Hepatic stellate cell (primary cell): Measurements from ENCODE around the gene ZCCHC7.
"Not testable (repeated sequence)": the region's sequence is repeated elsewhere in the genome, so short reads cannot be mapped to it uniquely, and the experiment has no call there.

ENCODE experiments used
- DNase-seq: peaks from one replicate; pipeline ENCODE4 v3.0.0; 2011; ENCODE audit warnings: low spot score

Gene ZCCHC7

GRCh38 chr9:37378613-37379004 is 258.2 kb downstream of the ZCCHC7 start:
- no peak for DNase-seq

GRCh38 chr9:37379835-37380234 is 259.5 kb downstream of the ZCCHC7 start:
- DNase-seq = no peak

- no peak for DNase-seq
Observed at GRCh38 chr9:37380570-37380969, 260.2 kb downstream of the ZCCHC7 start.

- DNase-seq = no peak
Observed at GRCh38 chr9:37381094-37381741, 260.8 kb downstream of the ZCCHC7 start.

GRCh38 chr9:37382161-37382981 is 262.0 kb downstream of the ZCCHC7 start:
- no peak for DNase-seq

GRCh38 chr9:37382982-37383357 is 262.6 kb downstream of the ZCCHC7 start:
- no peak for DNase-seq

GRCh38 chr9:37383393-37383792 is 263.0 kb downstream of the ZCCHC7 start:
- DNase-seq = no peak

GRCh38 chr9:37383876-37384746 is 263.7 kb downstream of the ZCCHC7 start:
- no peak for DNase-seq

GRCh38 chr9:37385286-37385685 is 264.9 kb downstream of the ZCCHC7 start:
- no peak for DNase-seq

GRCh38 chr9:37386988-37387387 is 266.6 kb downstream of the ZCCHC7 start:
- DNase-seq = no peak

GRCh38 chr9:37390759-37391158 is 270.4 kb downstream of the ZCCHC7 start:
- DNase-seq = no peak

- no peak for DNase-seq
Observed at GRCh38 chr9:37392272-37392671, 271.9 kb downstream of the ZCCHC7 start.

- DNase-seq = no peak
Observed at GRCh38 chr9:37395229-37395628, 274.9 kb downstream of the ZCCHC7 start.

GRCh38 chr9:37395663-37396062 is 275.3 kb downstream of the ZCCHC7 start:
- no peak for DNase-seq

GRCh38 chr9:37397948-37398347 is 277.6 kb downstream of the ZCCHC7 start:
- not testable (repeated sequence) for DNase-seq

GRCh38 chr9:37398464-37399025 is 278.2 kb downstream of the ZCCHC7 start:
- DNase-seq = no peak

GRCh38 chr9:37399336-37399735 is 279.0 kb downstream of the ZCCHC7 start:
- DNase-seq = no peak

- no peak for DNase-seq
Observed at GRCh38 chr9:37404590-37404989, 284.2 kb downstream of the ZCCHC7 start.

- DNase-seq = no peak
Observed at GRCh38 chr9:37405350-37405749, 285.0 kb downstream of the ZCCHC7 start.

- no peak for DNase-seq
Observed at GRCh38 chr9:37405764-37406380, 285.5 kb downstream of the ZCCHC7 start.

GRCh38 chr9:37406603-37407401 is 286.4 kb downstream of the ZCCHC7 start:
- no peak for DNase-seq
